Heart right ventricle (tissue), 16 donors: ENCODE measurements around the gene CAPN3. TPM values are rescaled to one million over a fixed set of nuclear protein-coding genes. Genes with fewer than 3 reads are reported as not detected.
A peak's percentile ranks its signal among the peaks of the same experiment; 100 is the strongest.

Experiments
- ATAC-seq, 8 donors: fragments of 200-7000 bp; cut with Tn5 transposase; one replicate each; pipeline ENCODE4 v1.9.1; 2020; ENCODE audit warnings: mild to moderate bottlenecking in 8 of 8, moderate library complexity in 8 of 8, moderate number of reproducible peaks in 1 of 8
- DNase-seq, 2 donors: peaks; one replicate each; pipeline ENCODE4 v3.0.0-alpha.2; 2020
- H3K27ac ChIP-seq, 10 donors: fragments of 200-600 bp; sonication (generic) in 2 of 10; one replicate each; pipeline versions ENCODE4 v1.5.0 to v1.8.0; 2020 to 2022; ENCODE audit warnings: mild to moderate bottlenecking in 3 of 10
- H3K27me3 ChIP-seq, 7 donors: fragments of 200-600 bp; one replicate each; pipeline ENCODE4 v1.8.0; 2021 to 2022; ENCODE audit warnings: mild to moderate bottlenecking in 2 of 7
- H3K36me3 ChIP-seq, 9 donors: fragments of 200-600 bp; sonication (generic) in 1 of 9; one replicate each; pipeline versions ENCODE4 v1.5.0 to v1.8.0; 2020 to 2022; ENCODE audit warnings: mild to moderate bottlenecking in 2 of 9
- H3K4me1 ChIP-seq, 9 donors: fragments of 200-600 bp; sonication (generic) in 1 of 9; one replicate each; pipeline versions ENCODE4 v1.5.0 to v1.8.0; 2020 to 2022; ENCODE audit warnings: mild to moderate bottlenecking in 4 of 9
- H3K4me3 ChIP-seq, 10 donors: fragments of 200-600 bp; sonication (generic) in 2 of 10; one replicate each; pipeline versions ENCODE4 v1.5.0 to v1.8.0; 2020 to 2022; ENCODE audit warnings: mild to moderate bottlenecking in 7 of 10, moderate library complexity in 2 of 10
- H3K9me3 ChIP-seq, 11 donors: fragments of 200-600 bp in 10 of 11; sonication (generic) in 2 of 11; one replicate each; pipeline versions ENCODE4 v1.5.0 to v1.8.0; 2013 to 2022; ENCODE audit warnings: mild to moderate bottlenecking in 2 of 11, control low read depth in 1 of 11, moderate library complexity in 1 of 11
- CTCF ChIP-seq, 9 donors: fragments of 200-600 bp; sonication (generic) in 2 of 9; IDR thresholded peaks; one replicate each; pipeline versions ENCODE4 v1.5.0 to v1.8.0; 2021 to 2022; ENCODE audit warnings: antibody characterized with exemption in 9 of 9, mild to moderate bottlenecking in 5 of 9, moderate library complexity in 1 of 9
- WGBS, 2 donors: extraction: QIAGEN DNeasy Blood & Tissue Kit; methylation state at CpG; one replicate each; pipeline ENCODE4 v1.1.7; 2013; ENCODE audit warnings: inconsistent platforms in 1 of 2; 5-methylcytosine and 5-hydroxymethylcytosine counted together
- intact Hi-C, 10 donors: fragments of 100-400 bp; cut with DNase I; formaldehyde crosslinking; loops; one replicate each; pipeline versions ENCODE4 v1.11.1 to v1.14.2; 2022
- polyA plus RNA-seq, 2 donors: library from polyadenylated mRNA; stranded (reverse); fragments of 200-250 nt; gene quantifications; one replicate each; pipeline ENCODE4 v1.2.3, GENCODE V29; 2013
- total RNA-seq, 10 donors: library from RNA; stranded (reverse); fragmentation: NEBNext Ultra II Directional in 3 of 10; extraction: Animal tissue kit (Norgen Biotek cat#: 25700) in 3 of 10; gene quantifications; one replicate each; pipeline versions ENCODE4 v1.2.1 to v1.2.4, GENCODE V29; 2021 to 2023
- donor health status: Arrhythmogenic right ventricular cardiomyopathy.
- donor health status: ischemic (EF 13 %, LVEDD 7.1; RV severe dilation, severe dysfunction).
- donor health status: healthy with polysubstance abuse.
- donor health status: DM: no; HTN: yes; CAD: no.
- donor health status: DM: no; HTN: no; CAD: no.
- donor health status: ischemic (EF 25% LVEDD 6.9; RV normal size, moderate dysfunction).
- donor health status: ischemic (EF 25% LVEDD 5.7; RV mildly dilated, moderate dysfunction).
- donor health status: healthy.
- donor health status: DM: yes; HTN: yes; CAD: no.
- donor health status: Ischemic cardiomyopathy.
- donor health status: ischemic (EF 35%, LVEDD 5.7; RV mildly dilated, moderate dysfunction).
- donor health status: nonischemic (EF 11% LVEDD 7.7; RV severe dilation, severe dysfunction).
- donor health status: DM: yes; HTN: yes; CAD: no.
- donor health status: PGD.
- donor health status: ischemic (EF 29% LVEDD 5.4; RV normal size, mild dysfunction).
- donor health status: nonischemic (EF 23%, LVEDD 6.1; RV moderate dilation, normal function).

The CAPN3 gene
- total and polyA plus RNA-seq, 12 donors, result 2.6 to 33.9 (median 5.7) TPM

- Histone ChIP-seq H3K27me3 (no peaks in the 10 kb centered on the region), H3K4me3 (no peak overlapping the region), H3K36me3 (peaks cover 0 to 56% (median 5%) of the 10 kb centered on the region in 9 donors), H3K27ac (no peak overlapping the region), H3K4me1 (no peaks in the 10 kb centered on the region), H3K9me3 (no peaks in the 10 kb centered on the region)
- intact Hi-C loops, result no loop called here
- TF ChIP-seq CTCF (IDR thresholded peaks at IDR 0.05), result no peak
- 99 to 100% methylated on average over 2 of the region's 2 CpGs for WGBS, 2 donors
- ATAC-seq (no peak), DNase-seq (no peak)
Measured at GRCh38 chr15:42319206-42319605, 40.1 kb upstream of the CAPN3 start.

GRCh38 chr15:42324308-42324707 is 35.0 kb upstream of the CAPN3 start:
- H3K27ac ChIP-seq, result no peak overlapping the region
- DNase-seq (no peak), ATAC-seq (no peak)
- no peaks in the 10 kb centered on the region for H3K4me1 ChIP-seq
- intact Hi-C loops, result no loop called here
- H3K27me3 ChIP-seq, result no peaks in the 10 kb centered on the region
- 73 to 86% methylated on average over 4 of the region's 4 CpGs for WGBS, 2 donors
- H3K36me3 ChIP-seq, result peaks cover 0 to 79% (median 17%) of the 10 kb centered on the region in 9 donors
- TF ChIP-seq CTCF (IDR thresholded peaks at IDR 0.05), result no peak
- H3K9me3 ChIP-seq, result no peaks in the 10 kb centered on the region
- H3K4me3 ChIP-seq, result no peak overlapping the region

GRCh38 chr15:42329161-42329560 is 30.1 kb upstream of the CAPN3 start:
- intact Hi-C loops, result no loop called here
- Histone ChIP-seq H3K27ac (no peak overlapping the region), H3K27me3 (no peaks in the 10 kb centered on the region), H3K9me3 (peaks cover 0 to 3% (median 0%) of the 10 kb centered on the region in 11 donors), H3K36me3 (peaks cover 0 to 77% (median 22%) of the 10 kb centered on the region in 9 donors), H3K4me1 (peaks cover 0 to 11% (median 0%) of the 10 kb centered on the region in 9 donors), H3K4me3 (no peak overlapping the region)
- TF ChIP-seq CTCF (IDR thresholded peaks at IDR 0.05), result no peak
- DNase-seq (no peak), ATAC-seq (no peak)
- WGBS, 2 donors, result 76 to 81% methylated on average over 2 of the region's 2 CpGs

GRCh38 chr15:42329992-42330391 is 29.3 kb upstream of the CAPN3 start:
- 80 to 96% methylated on average over 2 of the region's 2 CpGs for WGBS, 2 donors
- TF ChIP-seq CTCF (IDR thresholded peaks at IDR 0.05), result no peak
- ATAC-seq (no peak), DNase-seq (no peak)
- peaks cover 0 to 77% (median 22%) of the 10 kb centered on the region in 9 donors for H3K36me3 ChIP-seq
- H3K4me1 ChIP-seq, result peaks cover 0 to 11% (median 0%) of the 10 kb centered on the region in 9 donors
- H3K27me3 ChIP-seq, result no peaks in the 10 kb centered on the region
- H3K27ac ChIP-seq, result peak overlapping the region in 4 of 10 donors; percentile 36 to 82 (median 70)
- intact Hi-C loops, result loop anchor here in 1 of 10 donors (5.0 kb wide), 1 partner anchor 47 kb away; no protein-coding TSS in a partner anchor
- no peak overlapping the region for H3K4me3 ChIP-seq
- H3K9me3 ChIP-seq, result peaks cover 0 to 11% (median 6%) of the 10 kb centered on the region in 11 donors
